HepG2 (cell line): ENCODE measurements around the gene CDR2L. TPM values are rescaled to one million over a fixed set of nuclear protein-coding genes. Genes with fewer than 3 reads are reported as not detected.

Source experiments
- ATAC-seq: fragments of 200-7000 bp; cut with Tn5 transposase; 3 replicates; pipeline ENCODE4 v1.9.1; 2020; ENCODE audit warnings: mild to moderate bottlenecking, moderate library complexity
- BruUV-seq: library from RNA; stranded (reverse); fragments of 400-500 nt; replicated peaks from 2 replicates; lab custom pipeline; 2021; lab: Mats Ljungman, UMichigan
- CTCF ChIA-PET: fragments of 300-600 bp; formaldehyde crosslinking; extraction: SDS; loops from one replicate; lab custom pipeline; 2021; ENCODE audit warnings: low total read pairs, inconsistent platforms, low intra/inter-chr PET ratio; lab: Yijun Ruan, JAX
- POLR2A ChIA-PET: fragments of 350-600 bp; sonication (Branson Sonifier 250); formaldehyde crosslinking; loops from one replicate; lab custom pipeline; 2020; ENCODE audit warnings: antibody characterized with exemption, inconsistent platforms; lab: Yijun Ruan, JAX
- DNase-seq: peaks from one replicate; pipeline ENCODE4 v3.0.0-alpha.2; 2015; ENCODE audit warnings: low spot score
- FAIRE-seq: peaks from 3 replicates; lab custom pipeline; 2011; peaks lifted over from hg19 to GRCh38; lab: Jason Lieb, UNC
- H2AFZ ChIP-seq: one replicate; pipeline ENCODE4 v1.6.1; 2011; ENCODE audit warnings: low read length, inconsistent platforms
- H3K27ac ChIP-seq: fragments of 300-600 bp; 3 replicates; pipeline ENCODE4 v1.8.0; 2011; ENCODE audit warnings: mixed run types, mild to moderate bottlenecking, mixed read lengths, low read length, inconsistent platforms; ENCODE audit not compliant: insufficient read depth; ENCODE audit errors: extremely low read length
- H3K27me3 ChIP-seq, 2 experiments: fragments of 200-600 bp in 1 of 2; 2 replicates in 1 of 2; 3 replicates in 1 of 2; pipeline versions ENCODE4 v1.6.0 to v1.8.0; 2011; ENCODE audit warnings: low read length in 2 of 2, mild to moderate bottlenecking in 2 of 2, moderate library complexity in 2 of 2, inconsistent platforms in 1 of 2; ENCODE audit not compliant: insufficient read depth in 2 of 2, control insufficient read depth in 1 of 2
- H3K36me3 ChIP-seq, 2 experiments: fragments of 200-600 bp in 1 of 2; replicated peaks in 1 of 2; 2 replicates in 1 of 2; 3 replicates in 1 of 2; pipeline versions ENCODE4 v1.5.1 to v1.8.0; 2011; ENCODE audit warnings: low read length in 2 of 2, inconsistent platforms in 1 of 2; ENCODE audit not compliant: insufficient read depth in 2 of 2, control insufficient read depth in 1 of 2
- H3K4me1 ChIP-seq: 2 replicates; pipeline ENCODE4 v1.5.1; 2012; ENCODE audit warnings: low read length, inconsistent platforms; ENCODE audit not compliant: insufficient read depth
- H3K4me2 ChIP-seq: 2 replicates; pipeline ENCODE4 v1.6.0; 2011; ENCODE audit warnings: low read depth, low read length, inconsistent platforms
- H3K4me3 ChIP-seq, 3 experiments: fragments of 200-600 bp in 1 of 3; sonication (generic), shearing (Covaris generic) in 1 of 3; replicated peaks in 1 of 3; 2 replicates each; pipeline ENCODE4 v1.5.1; 2011 to 2016; ENCODE audit warnings: low read length in 3 of 3, inconsistent platforms in 2 of 3, low read depth in 2 of 3, mild to moderate bottlenecking in 2 of 3, control low read depth in 1 of 3, mixed read lengths in 1 of 3; ENCODE audit not compliant: insufficient read depth in 1 of 3
- H3K79me2 ChIP-seq: one replicate; pipeline ENCODE4 v1.6.1; 2011; ENCODE audit warnings: low read length, inconsistent platforms; ENCODE audit not compliant: insufficient read depth
- H3K9ac ChIP-seq: 2 replicates; pipeline ENCODE4 v1.6.0; 2011; ENCODE audit warnings: mild to moderate bottlenecking, low read depth, low read length, inconsistent platforms; ENCODE audit not compliant: insufficient read depth
- H3K9me3 ChIP-seq: 2 replicates; pipeline ENCODE4 v1.5.1; 2012; ENCODE audit warnings: mild to moderate bottlenecking, low read length
- H4K20me1 ChIP-seq: 2 replicates; pipeline ENCODE4 v1.6.0; 2011; ENCODE audit warnings: inconsistent platforms, mild to moderate bottlenecking, low read length, moderate library complexity; ENCODE audit not compliant: insufficient read depth
- AFF4 ChIP-seq: sonication (generic); formaldehyde crosslinking; IDR thresholded peaks from 2 replicates; pipeline ENCODE4 v1.4.0; 2020; ENCODE audit warnings: missing genetic modification reagents
- BHLHE40 ChIP-seq: IDR thresholded peaks from 2 replicates; pipeline ENCODE4 v1.6.1; 2011; ENCODE audit warnings: low read length, improper control_type of control experiment
- CCAR2 ChIP-seq: fragments of 200-400 bp; formaldehyde crosslinking; optimal IDR thresholded peaks from 2 replicates; pipeline ENCODE3; 2018; ENCODE audit warnings: low read depth, mild to moderate bottlenecking, low read length, moderate library complexity
- ESRRA ChIP-seq: sonication (generic); formaldehyde crosslinking; IDR thresholded peaks from 2 replicates; pipeline ENCODE4 v1.5.1; 2020; ENCODE audit warnings: mild to moderate bottlenecking, low read depth, missing genetic modification reagents
- HOXA9 ChIP-seq: sonication (generic); formaldehyde crosslinking; IDR thresholded peaks from 2 replicates; pipeline ENCODE4 v1.8.1; 2022; ENCODE audit warnings: missing genetic modification reagents, mild to moderate bottlenecking, moderate library complexity, borderline replicate concordance
- NFE2L2 ChIP-seq: fragments of 150-350 bp; IDR thresholded peaks from 2 replicates; pipeline ENCODE4 v1.6.1; 2014; ENCODE audit warnings: low read length
- ZFAT ChIP-seq: sonication (generic); formaldehyde crosslinking; conservative IDR thresholded peaks from 2 replicates; pipeline ENCODE4 v1.8.1; 2023; ENCODE audit warnings: missing genetic modification reagents, inconsistent platforms
- ZNF124 ChIP-seq: sonication (generic); formaldehyde crosslinking; IDR thresholded peaks from 2 replicates; pipeline ENCODE4 v1.4.0; 2020; ENCODE audit warnings: missing genetic modification reagents
- ZNF232 ChIP-seq: sonication (generic); formaldehyde crosslinking; IDR thresholded peaks from 2 replicates; pipeline ENCODE4 v1.4.0; 2020; ENCODE audit warnings: missing genetic modification reagents, borderline replicate concordance
- ZNF331 ChIP-seq: sonication (generic); formaldehyde crosslinking; IDR thresholded peaks from 2 replicates; pipeline ENCODE4 v1.4.0; 2020; ENCODE audit warnings: missing genetic modification reagents
- ZNF543 ChIP-seq: sonication (generic); formaldehyde crosslinking; IDR thresholded peaks from 2 replicates; pipeline ENCODE4 v1.4.0; 2020; ENCODE audit warnings: mild to moderate bottlenecking, missing genetic modification reagents
- ZNF570 ChIP-seq: sonication (generic); formaldehyde crosslinking; IDR thresholded peaks from 2 replicates; pipeline ENCODE4 v1.4.0; 2020; ENCODE audit warnings: mild to moderate bottlenecking, missing genetic modification reagents, borderline replicate concordance
- ZNF816 ChIP-seq: sonication (generic); formaldehyde crosslinking; IDR thresholded peaks from 2 replicates; pipeline ENCODE4 v1.8.0; 2022; ENCODE audit warnings: missing genetic modification reagents, mild to moderate bottlenecking, borderline replicate concordance
- ZNF879 ChIP-seq: sonication (generic); formaldehyde crosslinking; IDR thresholded peaks from 2 replicates; pipeline ENCODE4 v1.8.1; 2023; ENCODE audit warnings: missing genetic modification reagents
- WGBS: methylation state at CpG from one replicate; pipeline ENCODE4 v1.1.6; 2017; ENCODE audit warnings: low lambda C conversion rate; 5-methylcytosine and 5-hydroxymethylcytosine counted together
- in situ Hi-C: cut with HindIII; loops from 2 replicates; pipeline ENCODE4 v1.10.0; 2017; ENCODE audit warnings: low pct_unique_long_range_greater_than_20kb; ENCODE audit not compliant: extremely low pct_ligation_motif_present
- intact Hi-C: fragments of 100-400 bp; cut with micrococcal nuclease; formaldehyde crosslinking; loops from one replicate; pipeline ENCODE4 v1.10.0; 2022; ENCODE audit not compliant: unreplicated experiment
- polyA plus RNA-seq, 8 experiments: library from polyadenylated mRNA; depleted of rRNA in 3 of 8; stranded (reverse) in 7 of 8; unstranded in 1 of 8; fragments of >200 nt; fragmentation: Illumina TruSeq in 4 of 8; extraction: Trizol in 4 of 8; gene quantifications; 2 replicates each; pipeline versions ENCODE4 v1.2.1 to v1.2.3, GENCODE V29; 2011 to 2016; ENCODE audit warnings: low read depth in 4 of 8, missing spikeins in 1 of 8, mixed read lengths in 1 of 8; ENCODE audit not compliant: insufficient read depth in 1 of 8
- total RNA-seq, 5 experiments: library from RNA; depleted of rRNA; stranded (reverse); fragments of >200 nt; fragmentation: Illumina TruSeq; extraction: Trizol; gene quantifications; 2 replicates each; pipeline ENCODE4 v1.2.3, GENCODE V29; 2016; ENCODE audit warnings: low read depth in 1 of 5
- TF ChIP-seq, protein P1 (sequence below): sonication (generic); formaldehyde crosslinking; IDR thresholded peaks from 2 replicates; pipeline ENCODE4 v1.4.0; 2020; ENCODE audit warnings: missing genetic modification reagents, borderline replicate concordance
- TF ChIP-seq, protein P2 (sequence below): sonication (generic); formaldehyde crosslinking; IDR thresholded peaks from 2 replicates; pipeline ENCODE4 v1.8.1; 2023; ENCODE audit warnings: mild to moderate bottlenecking, missing genetic modification reagents

The CDR2L gene
- total and polyA plus RNA-seq, 2 of the 13 experiments (the other 11 are each of a cell fraction or from before 2014, with no cell fraction given) = 1.9 to 2.1 TPM

- Histone ChIP-seq H3K9ac (peak within 1 kb of the TSS; percentile 92), H3K79me2 (peaks cover 29% of the 10 kb centered on the region), H3K4me3 (peak within 1 kb of the TSS; percentile 75 to 98 (median 90)), H3K4me2 (peak within 1 kb of the TSS; percentile 93), H3K4me1 (peaks cover 29% of the 10 kb centered on the region), H3K27ac (peak within 1 kb of the TSS; percentile 92), H3K36me3 (peaks cover 2 to 20% of the 10 kb centered on the region in 2 experiments), H3K27me3 (no peaks in the 10 kb centered on the region; a peak in 1 of 5 replicates), H2AFZ (no peak within 1 kb of the TSS), H4K20me1 (no peaks in the 10 kb centered on the region; the same call in 1 of the 2 replicates), H3K9me3 (no peaks in the 10 kb centered on the region)
- TSS peak; percentile 78 for BruUV-seq
- ChIA-PET CTCF (no interaction called here), POLR2A (interaction anchor here (0.6 to 4.8 kb wide), 16 partner anchors 11 to 409 kb away, joined by 3 to 76 read pairs (median 4); partner anchors contain the start of genes ARMC7, CDR2L, HID1 and MRPL58)
- ATAC-seq (peak; percentile 98), FAIRE-seq (peak; percentile 96), DNase-seq (peak; percentile 97)
- intact Hi-C loops = loop anchor here (1.0 to 5.0 kb wide), 2 partner anchors 11 to 41 kb away; partner anchors contain the start of gene SLC16A5
- WGBS = 2% methylated on average over 38 of the region's 72 CpGs
- in situ Hi-C loops = no loop called here
- no peak for TF ChIP-seq ZFAT
- TF ChIP-seq ZNF124 = peak; percentile 83
- TF ChIP-seq HOXA9 = no peak
- TF ChIP-seq, protein P1, sequence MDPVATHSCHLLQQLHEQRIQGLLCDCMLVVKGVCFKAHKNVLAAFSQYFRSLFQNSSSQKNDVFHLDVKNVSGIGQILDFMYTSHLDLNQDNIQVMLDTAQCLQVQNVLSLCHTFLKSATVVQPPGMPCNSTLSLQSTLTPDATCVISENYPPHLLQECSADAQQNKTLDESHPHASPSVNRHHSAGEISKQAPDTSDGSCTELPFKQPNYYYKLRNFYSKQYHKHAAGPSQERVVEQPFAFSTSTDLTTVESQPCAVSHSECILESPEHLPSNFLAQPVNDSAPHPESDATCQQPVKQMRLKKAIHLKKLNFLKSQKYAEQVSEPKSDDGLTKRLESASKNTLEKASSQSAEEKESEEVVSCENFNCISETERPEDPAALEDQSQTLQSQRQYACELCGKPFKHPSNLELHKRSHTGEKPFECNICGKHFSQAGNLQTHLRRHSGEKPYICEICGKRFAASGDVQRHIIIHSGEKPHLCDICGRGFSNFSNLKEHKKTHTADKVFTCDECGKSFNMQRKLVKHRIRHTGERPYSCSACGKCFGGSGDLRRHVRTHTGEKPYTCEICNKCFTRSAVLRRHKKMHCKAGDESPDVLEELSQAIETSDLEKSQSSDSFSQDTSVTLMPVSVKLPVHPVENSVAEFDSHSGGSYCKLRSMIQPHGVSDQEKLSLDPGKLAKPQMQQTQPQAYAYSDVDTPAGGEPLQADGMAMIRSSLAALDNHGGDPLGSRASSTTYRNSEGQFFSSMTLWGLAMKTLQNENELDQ (CRISPR knock-in tag) = no peak
- no peak for TF ChIP-seq CCAR2
- TF ChIP-seq ZNF543 (CRISPR knock-in tag) = peak; percentile 91; the same call in 1 of the 2 replicates
- no peak; the same call in 1 of the 2 replicates for TF ChIP-seq ZNF816 (CRISPR knock-in tag)
- peak; percentile 81; the same call in 1 of the 2 replicates for TF ChIP-seq ZNF331 (CRISPR knock-in tag)
- 0 out of 2 replicates have a peak, but pooled peaks have one; percentile 81 for TF ChIP-seq AFF4 (CRISPR knock-in tag)
- TF ChIP-seq BHLHE40 = peak; percentile 96
- TF ChIP-seq NFE2L2 = no peak
- TF ChIP-seq, protein P2, sequence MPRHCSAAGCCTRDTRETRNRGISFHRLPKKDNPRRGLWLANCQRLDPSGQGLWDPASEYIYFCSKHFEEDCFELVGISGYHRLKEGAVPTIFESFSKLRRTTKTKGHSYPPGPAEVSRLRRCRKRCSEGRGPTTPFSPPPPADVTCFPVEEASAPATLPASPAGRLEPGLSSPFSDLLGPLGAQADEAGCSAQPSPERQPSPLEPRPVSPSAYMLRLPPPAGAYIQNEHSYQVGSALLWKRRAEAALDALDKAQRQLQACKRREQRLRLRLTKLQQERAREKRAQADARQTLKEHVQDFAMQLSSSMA (CRISPR knock-in tag) = 0 out of 2 replicates have a peak, but pooled peaks have one; percentile 92
- TF ChIP-seq ZNF879 (CRISPR knock-in tag) = no peak
- no peak for TF ChIP-seq ZNF570 (CRISPR knock-in tag)
- peak; percentile 83 for TF ChIP-seq ESRRA (CRISPR knock-in tag)
- TF ChIP-seq ZNF232 (CRISPR knock-in tag) = no peak
Observed at GRCh38 chr17:75046407-75047289, 59.2 kb downstream of the CDR2L start, which contains the start of the genes ATP5PD and KCTD2. Gene ATP5PD (minus strand): TSS chr17:75046969. CDS start chr17:75042650, 4,319 bp downstream. Gene KCTD2 (plus strand): TSS chr17:75047225. CDS start chr17:75047251, 26 bp downstream.
